NCI-H1048 (cell line): Measurements from ENCODE around the gene TBX19.

Experiments
- DNase-seq: peaks from one replicate; lab custom pipeline; 2025; lab: John Stamatoyannopoulos, UW

TBX19 gene

GRCh38 chr1:168281603-168282325 is 1.1 kb downstream of the TBX19 start:
- no peak for DNase-seq

- DNase-seq = no peak
Observed at GRCh38 chr1:168285521-168285790, 4.8 kb downstream of the TBX19 start.

GRCh38 chr1:168285971-168286927 is 5.6 kb downstream of the TBX19 start:
- no peak for DNase-seq

GRCh38 chr1:168287237-168287664 is 6.6 kb downstream of the TBX19 start:
- DNase-seq = no peak

- no peak for DNase-seq
Observed at GRCh38 chr1:168288311-168289052, 7.8 kb downstream of the TBX19 start.

- DNase-seq = no peak
Observed at GRCh38 chr1:168291222-168291837, 10.7 kb downstream of the TBX19 start.

- DNase-seq = no peak
Observed at GRCh38 chr1:168293356-168293755, 12.7 kb downstream of the TBX19 start.

- DNase-seq = no peak
Observed at GRCh38 chr1:168295411-168296114, 14.9 kb downstream of the TBX19 start.

- no peak for DNase-seq
Observed at GRCh38 chr1:168297019-168297730, 16.5 kb downstream of the TBX19 start.

GRCh38 chr1:168298446-168298845 is 17.8 kb downstream of the TBX19 start:
- no peak for DNase-seq

GRCh38 chr1:168300626-168301025 is 19.9 kb downstream of the TBX19 start:
- DNase-seq = no peak

- peak; percentile 59 for DNase-seq
Observed at GRCh38 chr1:168301664-168302320, 21.1 kb downstream of the TBX19 start.

- DNase-seq = no peak
Observed at GRCh38 chr1:168303716-168304540, 23.3 kb downstream of the TBX19 start.

GRCh38 chr1:168304865-168305264 is 24.2 kb downstream of the TBX19 start:
- no peak for DNase-seq

- DNase-seq = no peak
Observed at GRCh38 chr1:168312718-168313604, 32.3 kb downstream of the TBX19 start.

GRCh38 chr1:168316142-168316541 is 35.5 kb downstream of the TBX19 start:
- no peak for DNase-seq

- DNase-seq = no peak
Observed at GRCh38 chr1:168317309-168317708, 36.6 kb downstream of the TBX19 start.

GRCh38 chr1:168319691-168320090 is 39.0 kb downstream of the TBX19 start:
- no peak for DNase-seq
